ENCODE data around the gene DAB2.

Gene DAB2

GRCh38 chr5:39447968-39448367 lies 23.2 kb upstream of the DAB2 start:
- no peak for DNase-seq (ENCODE audit: low spot score)

DNA sequence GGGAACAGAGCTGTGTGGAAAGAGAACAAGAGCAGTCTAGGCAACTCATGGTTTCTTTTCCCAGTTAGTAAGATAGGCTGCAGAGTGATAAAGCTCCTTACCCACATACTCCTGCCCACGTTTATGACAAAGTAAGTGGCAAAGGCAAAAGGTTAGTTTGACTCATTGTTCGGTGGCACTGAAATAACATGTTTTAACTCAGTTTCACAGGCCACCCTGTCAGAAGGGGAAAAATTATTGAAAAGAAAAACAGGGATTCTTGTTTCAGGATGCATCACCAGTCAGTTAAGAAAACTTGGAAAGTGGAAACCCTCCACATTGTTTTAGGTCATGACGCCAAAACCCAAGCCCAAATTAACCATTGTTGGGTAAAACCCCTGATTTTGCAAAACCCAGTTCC lies 22.3 kb upstream of the DAB2 start:
- DNase-seq (ENCODE audit: low spot score), result no peak

DNA sequence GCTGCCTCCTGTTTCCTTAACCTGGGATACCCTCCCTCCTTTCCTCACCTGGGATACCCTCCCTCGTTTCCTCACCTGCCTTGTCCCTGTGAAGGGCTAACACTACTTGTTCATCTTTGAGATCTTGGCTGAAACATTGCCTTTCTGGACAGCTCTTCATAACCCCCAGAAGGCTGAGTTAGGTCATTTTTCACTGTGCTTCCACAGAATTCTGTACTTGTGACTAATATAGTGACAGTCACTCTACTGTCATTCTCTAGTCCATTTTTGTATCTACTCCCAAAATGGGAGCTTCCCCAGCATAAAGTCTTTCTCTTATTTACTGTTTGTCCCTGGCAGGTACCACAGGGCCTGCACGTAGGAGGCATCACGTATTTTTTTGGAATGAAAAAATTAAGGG lies 21.5 kb upstream of the DAB2 start:
- no peak for DNase-seq (ENCODE audit: low spot score)

GRCh38 chr5:39443911-39444310 lies 19.1 kb upstream of the DAB2 start:
- DNase-seq (ENCODE audit: low spot score), result no peak

DNA sequence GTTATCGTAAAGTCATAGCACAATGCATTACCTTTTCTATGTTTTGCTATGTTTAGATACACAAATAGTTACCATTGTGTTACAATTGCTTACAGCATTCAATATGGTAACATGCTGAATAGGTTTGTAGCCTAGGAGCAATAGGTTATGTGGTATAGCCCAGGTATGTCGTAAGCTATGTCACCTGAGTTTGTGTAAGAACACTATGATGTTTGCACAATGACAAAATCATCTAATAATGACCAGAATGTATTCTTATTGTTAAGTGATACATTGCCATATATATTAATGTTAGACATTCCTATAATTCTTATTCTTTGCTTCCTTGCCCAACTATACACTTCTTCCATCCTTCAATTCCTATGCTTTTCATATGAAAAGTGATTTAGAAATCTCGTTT lies 18.2 kb upstream of the DAB2 start:
- no peak for DNase-seq (ENCODE audit: low spot score)

DNA sequence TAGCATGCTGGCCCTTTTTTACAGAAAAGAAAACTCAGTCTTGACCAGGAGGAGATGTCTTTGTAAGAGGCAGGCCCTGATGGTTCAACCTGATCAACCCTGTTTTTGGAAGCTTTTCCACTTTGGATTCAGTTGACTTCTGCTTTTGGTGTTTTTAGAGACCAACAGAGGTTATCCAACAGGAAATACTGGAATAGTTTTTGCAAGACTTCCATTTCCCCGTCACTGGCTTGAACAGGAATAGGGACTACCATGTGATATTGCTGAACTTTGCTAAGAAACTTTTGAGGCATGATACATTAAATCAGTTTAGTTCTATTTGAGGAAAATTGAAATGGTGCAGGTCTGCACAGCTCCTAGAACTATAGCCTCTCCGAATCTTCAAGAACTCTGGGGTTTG lies 17.1 kb upstream of the DAB2 start:
- DNase-seq (ENCODE audit: low spot score), result no peak

GRCh38 chr5:39440958-39441624 lies 16.3 kb upstream of the DAB2 start:
- no peak for DNase-seq (ENCODE audit: low spot score)

- no peak for DNase-seq (ENCODE audit: low spot score)
Observed at GRCh38 chr5:39440192-39440957, 15.6 kb upstream of the DAB2 start.

- no peak for DNase-seq (ENCODE audit: low spot score)
Observed at GRCh38 chr5:39439582-39440162, 14.9 kb upstream of the DAB2 start.

GRCh38 chr5:39437467-39437866 lies 12.7 kb upstream of the DAB2 start:
- DNase-seq (ENCODE audit: low spot score), result no peak

DNA sequence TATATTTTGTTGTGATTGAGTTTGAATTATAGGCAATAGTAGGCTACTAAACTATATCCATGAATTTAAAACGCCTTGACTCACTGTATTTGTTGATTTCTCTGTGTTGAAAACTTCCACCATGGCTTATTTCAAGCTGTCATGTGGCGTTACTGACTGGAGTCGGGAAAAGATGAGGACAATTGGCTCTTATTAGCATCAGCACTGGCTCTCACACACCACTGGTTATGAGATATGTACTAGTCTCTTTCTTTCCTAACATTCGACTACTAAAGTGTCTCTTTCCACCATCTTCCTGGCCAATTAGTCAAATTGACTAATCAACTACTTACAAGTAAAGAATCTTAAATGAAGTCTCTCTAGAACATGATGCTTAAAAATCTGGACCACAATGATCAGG lies 9.1 kb upstream of the DAB2 start:
- DNase-seq (ENCODE audit: low spot score), result no peak

GRCh38 chr5:39432696-39433530 lies 8.1 kb upstream of the DAB2 start:
- peak; percentile 21 for DNase-seq (ENCODE audit: low spot score)

- no peak for DNase-seq (ENCODE audit: low spot score)
Observed at GRCh38 chr5:39430461-39430860, 5.7 kb upstream of the DAB2 start.

GRCh38 chr5:39428640-39429039 lies 3.9 kb upstream of the DAB2 start:
- no peak for DNase-seq (ENCODE audit: low spot score)

DNA sequence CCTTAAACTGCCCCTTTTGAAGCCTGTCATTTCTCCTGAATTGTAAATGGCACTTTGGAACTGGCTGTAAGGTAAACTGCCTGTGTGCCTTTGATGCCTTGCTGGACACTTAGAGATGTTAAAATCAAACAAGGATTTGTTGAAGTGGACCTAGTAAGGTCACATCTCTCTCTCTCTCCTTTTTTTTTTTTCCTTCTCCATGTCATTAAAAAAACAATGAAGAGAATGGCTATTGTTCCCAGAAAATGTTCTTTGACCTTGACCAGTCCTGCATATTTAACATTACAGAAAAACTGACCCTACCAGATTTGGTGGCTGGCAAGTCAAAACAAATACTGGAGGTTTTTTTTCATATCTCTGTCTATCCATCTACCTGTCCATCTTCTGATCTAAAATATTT lies 2.9 kb upstream of the DAB2 start:
- DNase-seq (ENCODE audit: low spot score), result no peak

DNA sequence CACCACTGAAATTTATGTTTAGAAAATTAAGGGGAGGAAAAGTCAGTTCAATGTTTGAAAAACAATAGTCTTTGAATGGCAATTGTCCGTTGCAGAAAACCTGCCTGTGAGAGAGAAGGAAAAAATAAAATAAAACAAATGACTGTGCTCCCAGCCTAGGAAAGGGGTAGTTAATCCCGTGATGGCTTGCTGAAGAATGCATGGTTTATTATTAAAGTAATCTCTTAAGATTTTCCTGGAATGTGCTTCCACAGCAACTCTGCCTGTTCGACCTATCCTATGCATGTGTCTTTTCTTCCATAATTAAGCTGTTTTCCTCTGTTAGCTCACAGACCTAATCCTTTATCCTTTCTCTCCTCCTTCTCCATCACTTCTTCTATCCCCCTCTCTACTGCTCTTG lies 2.4 kb upstream of the DAB2 start:
- DNase-seq (ENCODE audit: low spot score), result no peak

DNA sequence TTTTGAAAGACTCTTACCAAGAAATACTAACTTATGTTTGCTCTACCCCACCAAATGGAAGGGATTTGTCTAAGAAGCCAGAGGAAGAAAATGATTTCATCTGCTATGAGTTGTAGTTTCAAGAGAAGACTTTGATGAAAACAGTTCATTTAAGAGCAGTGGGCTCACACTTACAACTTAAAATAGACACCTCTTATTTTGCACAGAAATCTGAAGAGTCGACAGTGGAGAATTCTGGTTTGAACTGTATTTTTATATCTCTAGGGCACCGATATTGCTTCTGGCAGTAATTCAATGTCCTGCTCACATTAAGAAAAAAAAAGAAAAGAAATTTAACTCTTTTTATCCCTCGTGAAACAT lies 1.9 kb upstream of the DAB2 start:
- DNase-seq (ENCODE audit: low spot score), result no peak

GRCh38 chr5:39426051-39426745 lies 1.4 kb upstream of the DAB2 start:
- no peak for DNase-seq (ENCODE audit: low spot score)

DNA sequence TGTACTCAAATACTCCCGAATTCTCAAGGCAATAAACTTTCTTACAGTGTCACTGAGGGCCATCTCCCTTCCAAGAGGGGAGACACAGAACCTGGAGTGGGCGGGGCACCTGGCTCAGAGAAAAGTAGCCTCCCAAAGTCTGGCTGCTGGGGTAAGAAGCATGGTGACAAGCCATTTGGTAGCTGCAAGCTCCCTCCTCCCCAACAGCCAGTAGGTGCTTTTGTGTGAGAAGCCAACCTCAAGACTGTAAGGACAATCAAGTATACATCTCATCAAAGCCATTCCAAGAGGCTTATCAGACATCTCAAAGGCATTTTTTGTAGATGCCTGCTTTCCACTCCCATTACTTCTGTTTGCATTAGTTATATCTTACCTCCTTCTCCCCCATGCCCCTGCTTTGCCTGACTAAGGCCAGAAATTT lies 1.4 kb downstream of the DAB2 start:
- DNase-seq (ENCODE audit: low spot score), result no peak

DNA sequence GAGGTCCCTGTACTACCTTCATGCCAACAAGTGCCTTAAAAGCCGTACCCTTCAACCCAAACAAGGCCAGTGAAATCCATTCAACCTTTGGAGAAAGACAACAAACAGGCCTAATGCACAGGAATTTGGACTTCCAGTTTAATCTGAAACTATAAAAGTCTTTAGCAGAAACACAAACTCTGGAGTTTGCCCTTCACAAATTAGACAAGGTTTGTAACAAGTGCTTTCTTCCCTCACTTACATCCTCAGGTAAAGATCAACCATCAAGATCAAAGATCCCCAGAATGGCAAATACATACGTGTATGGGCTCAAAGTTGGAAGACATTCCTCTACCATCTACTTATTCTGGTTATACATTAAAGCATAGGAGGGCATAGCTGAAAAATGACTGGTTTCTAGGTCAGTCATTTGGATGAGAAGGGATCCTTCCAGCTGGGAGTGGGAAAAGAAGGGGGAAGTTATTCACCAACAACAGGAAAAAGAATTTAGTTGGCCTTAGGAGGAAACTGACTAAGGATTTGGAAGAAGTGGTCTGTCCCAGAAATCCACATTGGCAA lies 2.0 kb downstream of the DAB2 start:
- no peak for DNase-seq (ENCODE audit: low spot score)

DNA sequence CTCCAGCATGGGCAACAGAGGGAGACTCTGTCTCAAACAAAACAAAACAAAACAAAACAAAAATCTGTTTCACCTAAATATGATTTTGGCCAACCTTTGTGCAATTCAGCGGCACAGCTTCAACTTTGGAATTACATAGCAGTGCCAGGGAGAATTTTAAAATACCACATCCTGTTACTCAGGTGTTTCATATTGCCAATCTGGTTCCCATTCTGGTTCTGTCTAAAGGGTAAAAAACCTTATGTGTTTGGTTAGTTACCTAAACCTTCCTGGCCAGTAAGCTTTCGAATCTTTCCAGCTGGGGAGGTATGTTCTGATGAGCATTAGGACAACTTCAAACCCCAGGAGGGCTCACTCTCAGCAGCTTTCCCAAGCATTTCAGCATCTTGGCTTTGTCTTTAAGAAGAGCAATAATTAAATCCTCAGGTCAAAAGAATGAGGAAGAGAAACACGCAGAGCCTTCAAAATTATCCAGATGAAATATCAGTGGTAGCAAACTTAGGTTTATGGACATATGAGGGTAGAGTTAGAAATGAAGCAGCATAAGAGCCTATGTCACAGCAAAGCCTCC lies 2.7 kb downstream of the DAB2 start:
- no peak for DNase-seq (ENCODE audit: low spot score)
